NCI-H2227 treated with DMSO at 0.1 percent for 48 hours (cell line): ENCODE measurements around the gene IDUA.

Experiments used
- DNase-seq: peaks from one replicate; lab custom pipeline; 2025; lab: John Stamatoyannopoulos, UW

Gene IDUA

DNA sequence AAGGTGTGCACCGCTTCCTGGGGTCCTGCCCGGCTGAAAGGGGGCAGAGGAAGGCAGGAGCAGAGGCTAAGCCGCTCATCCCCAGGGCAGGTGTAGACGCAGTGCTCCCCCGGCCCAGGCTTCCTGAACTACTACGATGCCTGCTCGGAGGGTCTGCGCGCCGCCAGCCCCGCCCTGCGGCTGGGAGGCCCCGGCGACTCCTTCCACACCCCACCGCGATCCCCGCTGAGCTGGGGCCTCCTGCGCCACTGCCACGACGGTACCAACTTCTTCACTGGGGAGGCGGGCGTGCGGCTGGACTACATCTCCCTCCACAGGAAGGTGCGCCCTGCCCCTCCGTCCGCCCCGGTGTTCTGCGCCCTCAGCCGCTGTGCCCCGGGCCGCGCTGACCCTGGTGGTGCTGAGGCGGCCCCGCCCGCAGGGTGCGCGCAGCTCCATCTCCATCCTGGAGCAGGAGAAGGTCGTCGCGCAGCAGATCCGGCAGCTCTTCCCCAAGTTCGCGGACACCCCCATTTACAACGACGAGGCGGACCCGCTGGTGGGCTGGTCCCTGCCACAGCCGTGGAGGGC, 14.8 kb downstream of the IDUA start:
- DNase-seq, result no peak

DNA sequence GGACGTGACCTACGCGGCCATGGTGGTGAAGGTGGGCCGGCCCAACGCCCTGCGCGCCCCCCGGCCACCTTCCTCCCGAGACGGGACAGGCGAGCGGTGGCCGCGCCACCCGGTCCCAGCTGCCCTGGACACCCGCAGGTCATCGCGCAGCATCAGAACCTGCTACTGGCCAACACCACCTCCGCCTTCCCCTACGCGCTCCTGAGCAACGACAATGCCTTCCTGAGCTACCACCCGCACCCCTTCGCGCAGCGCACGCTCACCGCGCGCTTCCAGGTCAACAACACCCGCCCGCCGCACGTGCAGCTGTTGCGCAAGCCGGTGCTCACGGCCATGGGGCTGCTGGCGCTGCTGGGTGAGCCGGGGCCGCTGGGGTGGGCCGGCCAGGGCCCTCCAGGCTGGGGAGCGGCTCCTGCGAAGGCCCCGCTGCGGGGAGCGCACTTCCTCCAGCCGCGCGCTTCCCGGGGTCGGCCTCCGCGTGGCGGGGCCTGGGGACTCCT, 15.3 kb downstream of the IDUA start:
- no peak for DNase-seq

DNA sequence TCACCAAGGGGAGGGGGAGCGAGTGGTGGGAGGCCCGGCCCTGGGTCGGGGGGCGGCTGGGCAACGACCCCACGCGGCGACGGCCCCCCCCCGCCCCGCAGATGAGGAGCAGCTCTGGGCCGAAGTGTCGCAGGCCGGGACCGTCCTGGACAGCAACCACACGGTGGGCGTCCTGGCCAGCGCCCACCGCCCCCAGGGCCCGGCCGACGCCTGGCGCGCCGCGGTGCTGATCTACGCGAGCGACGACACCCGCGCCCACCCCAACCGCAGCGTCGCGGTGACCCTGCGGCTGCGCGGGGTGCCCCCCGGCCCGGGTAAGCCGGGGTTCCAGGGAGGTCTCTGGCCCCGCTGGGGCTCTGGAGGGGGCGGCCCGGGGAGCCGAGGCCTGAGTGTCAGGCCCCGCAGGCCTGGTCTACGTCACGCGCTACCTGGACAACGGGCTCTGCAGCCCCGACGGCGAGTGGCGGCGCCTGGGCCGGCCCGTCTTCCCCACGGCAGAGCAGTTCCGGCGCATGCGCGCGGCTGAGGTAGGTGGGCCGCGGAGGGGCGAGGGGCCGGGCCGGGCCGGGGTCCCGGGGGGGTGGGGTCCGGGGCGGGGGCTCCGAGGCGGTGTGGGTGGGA, 15.9 kb downstream of the IDUA start:
- no peak for DNase-seq

DNA sequence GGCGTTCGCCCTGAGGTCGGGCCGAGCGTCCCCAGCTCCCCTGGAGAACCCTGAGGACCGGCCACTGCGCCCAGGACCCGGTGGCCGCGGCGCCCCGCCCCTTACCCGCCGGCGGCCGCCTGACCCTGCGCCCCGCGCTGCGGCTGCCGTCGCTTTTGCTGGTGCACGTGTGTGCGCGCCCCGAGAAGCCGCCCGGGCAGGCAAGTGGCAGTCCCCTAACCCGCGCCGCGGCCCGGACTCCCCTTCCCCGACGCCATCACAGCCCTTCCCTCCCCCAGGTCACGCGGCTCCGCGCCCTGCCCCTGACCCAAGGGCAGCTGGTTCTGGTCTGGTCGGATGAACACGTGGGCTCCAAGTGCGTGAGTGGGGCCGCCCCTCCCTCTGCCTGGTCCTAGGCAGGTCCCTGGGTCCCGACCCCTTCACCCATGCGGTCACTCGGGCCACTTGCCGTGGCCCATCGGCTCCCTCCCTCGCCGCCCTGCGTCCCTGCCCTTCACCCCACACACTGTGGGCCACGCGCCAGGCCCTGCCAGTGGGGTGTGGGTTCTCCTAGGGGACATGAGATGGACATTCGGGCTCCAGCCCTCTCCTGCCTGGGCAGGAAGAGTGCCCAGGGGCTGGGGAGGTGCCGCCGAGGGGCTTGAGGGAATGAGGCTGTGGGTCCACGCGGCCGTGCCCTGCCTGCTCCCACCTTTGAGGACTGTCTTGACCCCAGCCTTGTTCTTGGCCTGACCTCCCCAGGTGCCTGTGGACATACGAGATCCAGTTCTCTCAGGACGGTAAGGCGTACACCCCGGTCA, 16.6 kb downstream of the IDUA start:
- no peak for DNase-seq

DNA sequence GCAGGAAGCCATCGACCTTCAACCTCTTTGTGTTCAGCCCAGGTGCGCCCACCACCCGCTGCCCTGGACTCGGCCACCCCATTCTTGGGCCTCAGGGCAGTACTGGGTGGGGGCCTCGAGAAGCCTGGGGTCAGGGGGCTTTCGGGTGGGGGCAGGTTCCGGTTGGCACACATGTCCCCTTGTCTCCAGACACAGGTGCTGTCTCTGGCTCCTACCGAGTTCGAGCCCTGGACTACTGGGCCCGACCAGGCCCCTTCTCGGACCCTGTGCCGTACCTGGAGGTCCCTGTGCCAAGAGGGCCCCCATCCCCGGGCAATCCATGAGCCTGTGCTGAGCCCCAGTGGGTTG, 17.2 kb downstream of the IDUA start:
- DNase-seq, result no peak

DNA sequence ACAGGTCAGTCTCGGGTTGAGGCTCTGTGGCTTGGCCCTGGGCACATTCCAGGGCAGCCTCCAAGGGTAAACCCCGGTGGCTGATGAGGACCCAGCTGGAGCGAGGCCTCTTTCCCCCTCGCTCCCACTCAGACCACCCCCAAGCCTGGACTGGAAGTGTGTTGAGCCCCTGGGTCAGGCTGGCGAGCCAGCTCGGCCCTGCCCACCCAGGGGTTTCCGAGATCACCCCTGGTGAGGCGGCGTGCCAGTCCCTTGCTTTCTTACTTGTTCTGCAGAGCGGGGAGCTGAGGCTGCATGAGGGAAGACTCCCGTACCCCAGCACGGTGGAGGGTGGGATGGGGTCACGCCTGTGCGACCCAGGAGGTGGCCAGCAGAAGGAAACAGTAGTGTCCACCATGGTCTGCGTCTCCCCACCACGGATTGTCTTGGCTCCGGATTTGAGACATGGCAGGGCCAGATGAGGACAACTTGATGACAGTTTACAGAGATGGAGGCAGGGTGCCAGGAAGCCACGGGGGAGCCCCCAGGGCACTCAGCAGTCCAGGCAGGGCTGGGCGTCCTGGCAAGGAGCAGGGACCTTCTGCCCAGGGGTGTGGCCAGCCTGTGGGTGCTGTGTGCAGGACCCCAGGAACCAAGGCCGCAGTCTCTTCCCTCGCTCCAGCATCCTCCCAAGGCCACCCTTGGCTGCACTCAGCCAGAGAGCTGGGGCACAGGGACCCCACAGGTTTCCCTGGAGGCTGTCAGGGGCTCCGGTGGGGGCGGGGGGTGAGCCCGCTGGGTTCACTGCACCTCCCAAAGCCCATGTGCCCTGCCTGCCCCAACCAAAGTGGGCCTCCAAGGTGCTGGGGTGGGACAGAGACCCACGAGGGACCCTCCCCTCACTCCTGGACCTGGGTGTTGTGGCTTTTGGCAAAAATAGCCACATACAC, 18.0 kb downstream of the IDUA start:
- no peak for DNase-seq

DNA sequence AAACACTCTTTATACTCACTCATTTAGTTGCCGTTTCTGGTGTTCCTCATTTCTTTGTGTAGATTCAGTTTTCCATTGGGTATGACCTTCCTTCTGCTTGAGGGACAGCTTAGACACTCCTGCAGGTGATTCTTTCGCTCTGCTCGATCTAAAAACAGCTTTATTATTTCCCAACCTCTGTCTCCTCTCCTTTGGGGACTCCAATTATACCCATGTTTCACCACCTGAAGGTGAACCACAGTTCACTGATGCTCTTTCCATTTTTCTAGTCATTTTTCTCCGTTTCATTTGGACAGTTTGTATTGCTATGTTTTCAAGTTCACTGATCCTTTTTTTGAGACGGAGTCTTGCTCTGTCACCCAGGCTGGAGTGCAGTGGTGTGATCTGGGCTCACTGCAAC, 20.0 kb downstream of the IDUA start:
- DNase-seq, result no peak

DNA sequence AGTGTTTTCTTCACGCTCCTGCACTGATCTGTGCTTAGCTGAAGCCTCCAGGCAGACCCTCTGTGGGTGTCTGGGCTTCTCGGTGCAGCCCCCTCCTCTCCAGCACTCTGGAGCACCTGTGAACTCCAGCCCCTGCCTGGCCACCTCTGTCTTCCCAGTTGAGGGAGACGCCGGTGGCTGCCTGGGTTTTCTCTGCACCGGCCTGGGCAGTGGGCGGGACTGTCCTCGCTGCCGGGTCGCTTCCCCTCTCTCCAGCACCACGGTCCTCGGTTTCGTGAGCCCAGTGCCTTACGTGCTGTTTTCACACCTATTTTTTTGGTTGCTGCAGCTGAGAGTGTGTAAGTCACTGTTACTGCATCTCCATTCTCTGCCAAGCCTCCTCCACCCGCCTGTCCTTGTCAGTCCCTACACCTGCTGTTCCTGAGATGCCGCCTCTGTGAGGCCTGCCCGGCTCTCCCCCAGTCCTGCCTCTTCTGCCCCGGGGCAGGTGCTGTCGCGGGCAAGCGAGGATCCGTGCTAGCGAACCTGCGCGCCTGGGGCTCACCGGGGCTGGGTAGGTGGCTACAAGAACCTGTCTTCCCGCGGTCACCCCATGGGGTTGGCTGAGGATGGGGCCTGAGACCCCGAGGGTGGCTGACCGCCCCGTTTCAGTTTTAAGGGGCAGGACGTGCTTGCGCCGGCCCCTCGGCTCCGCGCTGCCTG, 22.1 kb downstream of the IDUA start:
- DNase-seq, result no peak

DNA sequence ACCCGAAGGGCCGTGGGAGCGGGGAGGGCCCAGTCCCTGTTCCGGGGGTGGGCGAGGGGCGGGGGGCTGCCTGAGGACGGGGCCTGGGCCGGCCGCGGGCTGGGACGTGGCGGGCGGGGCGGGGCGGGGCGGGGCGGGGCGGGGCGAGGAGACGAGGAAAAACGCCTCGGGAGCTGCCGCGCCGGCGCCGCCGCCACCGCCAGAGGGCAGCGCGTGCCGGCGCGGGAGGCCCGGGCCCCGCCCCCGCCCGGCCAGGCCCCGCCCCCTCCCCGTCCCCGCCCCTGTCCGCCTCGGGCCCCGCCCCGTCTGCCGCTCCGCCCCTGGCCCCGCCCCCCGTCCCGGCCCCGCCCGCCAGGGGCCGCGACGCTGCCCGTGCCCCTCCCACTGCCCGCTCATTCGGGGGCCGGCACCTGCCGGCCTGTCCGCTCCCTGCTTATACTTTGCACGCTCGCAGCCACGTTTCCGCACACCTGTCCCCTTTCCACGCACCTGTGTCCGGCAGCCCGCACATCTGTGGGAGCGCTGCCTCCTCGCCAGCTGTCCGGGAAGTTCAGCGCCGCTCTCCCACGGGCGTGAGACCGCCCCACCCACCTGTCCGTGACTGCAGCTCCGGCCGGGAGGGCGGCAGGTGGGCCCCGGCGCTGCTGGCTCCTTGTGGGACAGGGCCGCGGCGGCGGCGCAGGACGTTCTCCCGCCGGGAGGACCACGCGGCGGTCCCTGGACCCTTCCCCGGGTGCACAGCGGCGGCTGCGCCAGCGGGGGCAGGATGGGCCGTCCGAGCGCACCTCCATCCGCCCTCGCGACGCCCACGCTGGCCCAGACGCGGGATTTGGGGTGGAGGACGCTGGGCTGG, 22.9 kb downstream of the IDUA start:
- no peak for DNase-seq

DNA sequence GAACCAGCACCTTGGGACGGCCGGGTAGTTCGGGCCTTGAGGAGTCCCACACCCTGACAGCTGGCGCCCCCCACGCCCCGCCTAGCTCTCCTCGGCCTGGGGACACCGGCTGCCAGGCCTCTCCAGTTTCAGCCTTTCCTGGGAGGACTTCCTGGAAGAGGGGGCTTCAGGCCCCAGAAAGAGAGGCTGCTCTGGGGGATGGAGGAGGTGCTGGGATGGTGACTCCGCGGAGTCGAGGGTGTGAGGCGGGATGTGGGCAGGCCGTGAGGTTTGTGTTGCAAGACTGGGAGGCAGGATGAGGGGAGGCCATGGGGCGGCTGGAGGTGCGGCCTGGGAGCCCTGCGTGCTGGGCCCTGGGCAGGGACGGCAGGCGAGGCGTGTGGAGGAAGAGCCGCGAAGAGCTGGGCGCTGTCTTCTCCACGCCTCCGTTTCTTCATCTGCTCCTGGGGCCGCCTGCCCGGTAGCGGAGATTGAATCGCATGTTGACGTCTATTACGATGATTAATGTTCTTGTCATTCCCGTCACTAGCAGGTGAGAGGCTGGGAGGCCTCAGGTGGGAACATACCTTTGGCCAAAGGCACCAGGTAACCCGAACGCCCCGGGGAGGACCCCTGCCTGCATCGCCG, 23.7 kb downstream of the IDUA start:
- DNase-seq, result no peak

DNA sequence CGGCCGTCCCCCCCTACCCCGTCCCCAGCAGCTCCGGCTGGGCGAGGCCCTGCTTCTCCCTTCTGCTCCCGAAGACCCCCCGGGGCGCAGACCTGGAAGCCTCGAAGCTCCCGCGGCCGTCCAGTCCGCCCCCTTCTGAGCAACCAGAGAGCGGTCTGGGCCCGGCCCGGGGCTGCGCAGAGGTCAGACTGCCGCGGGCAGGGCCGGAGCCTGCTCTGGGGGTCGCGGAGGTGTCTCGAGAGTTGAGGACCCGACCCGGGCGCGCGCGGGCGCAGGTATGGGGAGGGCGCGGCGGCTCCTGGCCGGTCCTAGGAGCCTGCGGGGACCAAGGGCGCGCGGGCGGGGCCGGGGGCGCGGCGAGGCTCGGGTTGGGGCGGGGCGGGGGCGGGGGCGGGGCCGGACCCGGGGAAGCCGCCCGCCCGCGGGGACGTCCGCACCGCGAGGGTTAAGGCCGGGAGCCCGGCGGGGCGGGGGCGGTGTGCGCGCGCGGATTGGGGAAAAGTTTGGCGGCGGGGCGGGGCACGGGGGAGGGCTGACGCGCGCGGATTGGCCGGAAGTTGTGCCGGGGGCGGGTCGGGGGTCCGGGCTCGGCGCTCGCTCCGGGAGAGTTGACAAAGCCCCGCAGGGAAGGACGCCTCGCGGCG, 24.3 kb downstream of the IDUA start, which contains the start of gene FGFRL1:
Gene FGFRL1, plus strand, starts transcription at position 605 of the 644 bp plus-strand sequence. CDS start 860 bp downstream, outside the sequence.
- DNase-seq, result no peak

DNA sequence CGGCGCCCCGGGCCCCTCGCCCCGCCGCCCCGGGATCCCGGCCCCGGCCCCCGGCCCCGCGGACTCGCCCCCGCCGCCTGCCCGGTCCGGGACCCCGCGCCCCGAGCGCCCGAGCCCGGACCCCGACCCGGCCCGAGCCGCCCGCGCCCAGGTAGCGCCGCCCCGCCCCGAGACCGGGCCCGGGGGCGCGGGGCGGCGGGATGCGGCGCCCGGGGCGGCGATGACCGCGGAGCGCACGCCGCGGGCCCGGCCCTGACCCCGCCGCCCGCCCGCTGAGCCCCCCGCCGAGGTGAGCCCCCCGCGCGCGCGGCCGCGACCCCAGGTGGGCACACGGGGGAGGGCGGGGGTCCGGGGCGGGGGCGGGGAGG, 24.8 kb downstream of the IDUA start:
- no peak for DNase-seq

DNA sequence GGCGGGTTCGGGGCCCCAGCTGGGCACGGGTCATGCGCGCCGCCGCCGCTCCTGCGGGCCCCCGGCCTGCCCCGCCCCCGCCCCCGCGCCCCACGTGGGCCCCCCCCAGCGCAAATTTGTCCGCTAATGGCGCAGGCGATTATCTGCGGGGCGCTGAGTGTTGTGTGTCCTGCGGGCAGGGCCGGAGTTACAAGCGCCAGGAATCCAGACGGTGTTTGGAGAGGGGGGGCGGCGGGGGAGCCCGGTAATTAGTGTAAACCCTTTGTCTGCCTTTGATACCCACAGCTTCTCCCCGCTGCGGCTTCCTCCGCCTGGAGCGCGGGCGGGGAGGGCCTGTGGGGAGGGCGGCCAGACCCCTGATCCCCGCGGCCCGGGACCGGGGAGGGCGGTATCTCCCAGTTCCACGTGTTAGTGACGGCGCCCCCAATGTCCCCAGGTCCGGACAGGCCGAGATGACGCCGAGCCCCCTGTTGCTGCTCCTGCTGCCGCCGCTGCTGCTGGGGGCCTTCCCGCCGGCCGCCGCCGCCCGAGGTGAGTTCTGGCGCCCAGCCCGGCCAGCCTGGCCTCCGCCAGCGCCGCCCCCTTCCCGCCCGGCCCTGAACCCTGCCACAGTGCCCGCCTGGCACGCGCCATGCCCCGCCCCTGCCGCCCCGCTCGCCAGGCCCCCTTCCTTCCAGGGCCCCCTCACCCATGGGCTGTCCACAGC, 25.3 kb downstream of the IDUA start:
- DNase-seq, result no peak

DNA sequence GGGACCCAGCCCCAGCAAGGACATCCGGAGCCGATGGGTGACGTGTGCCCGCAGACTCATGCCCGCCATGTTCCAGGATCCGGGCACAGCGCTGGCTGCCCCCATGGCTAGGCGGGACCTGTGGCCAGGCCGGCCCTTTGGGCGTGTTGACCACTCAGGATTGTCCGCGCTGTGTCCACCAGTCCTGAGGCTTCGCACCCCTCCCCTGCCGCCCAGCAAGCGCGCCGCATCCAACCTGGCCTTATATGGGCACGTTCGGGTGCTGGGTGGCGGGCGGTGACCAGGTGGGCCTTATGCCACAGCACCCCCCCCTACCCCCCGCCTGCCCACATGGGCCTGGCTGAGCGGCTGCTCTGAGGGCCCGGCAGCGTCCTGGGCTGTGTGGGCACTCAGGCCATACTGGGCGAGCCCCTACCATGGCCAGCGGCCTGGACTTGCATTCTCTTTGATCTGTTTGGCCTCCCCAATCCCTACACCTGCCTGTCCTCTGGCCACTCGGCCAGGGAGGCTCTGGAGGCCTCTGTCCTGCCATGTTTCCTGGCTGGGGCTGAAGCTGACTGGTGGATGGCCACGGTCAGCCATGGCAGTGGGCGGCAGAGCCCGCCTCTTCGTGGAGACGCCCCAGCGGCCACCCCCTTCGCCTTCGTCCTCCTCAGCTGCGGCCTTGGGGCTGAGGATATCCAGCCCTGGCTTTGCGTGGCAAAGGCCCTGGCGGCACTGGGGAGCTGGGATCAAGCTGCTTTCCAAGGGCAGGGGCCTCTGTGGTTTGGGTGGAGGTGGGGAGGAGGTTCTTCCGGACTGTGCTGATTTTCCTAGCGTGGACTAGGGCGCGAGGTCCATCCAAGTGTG, 26.6 kb downstream of the IDUA start:
- no peak for DNase-seq

DNA sequence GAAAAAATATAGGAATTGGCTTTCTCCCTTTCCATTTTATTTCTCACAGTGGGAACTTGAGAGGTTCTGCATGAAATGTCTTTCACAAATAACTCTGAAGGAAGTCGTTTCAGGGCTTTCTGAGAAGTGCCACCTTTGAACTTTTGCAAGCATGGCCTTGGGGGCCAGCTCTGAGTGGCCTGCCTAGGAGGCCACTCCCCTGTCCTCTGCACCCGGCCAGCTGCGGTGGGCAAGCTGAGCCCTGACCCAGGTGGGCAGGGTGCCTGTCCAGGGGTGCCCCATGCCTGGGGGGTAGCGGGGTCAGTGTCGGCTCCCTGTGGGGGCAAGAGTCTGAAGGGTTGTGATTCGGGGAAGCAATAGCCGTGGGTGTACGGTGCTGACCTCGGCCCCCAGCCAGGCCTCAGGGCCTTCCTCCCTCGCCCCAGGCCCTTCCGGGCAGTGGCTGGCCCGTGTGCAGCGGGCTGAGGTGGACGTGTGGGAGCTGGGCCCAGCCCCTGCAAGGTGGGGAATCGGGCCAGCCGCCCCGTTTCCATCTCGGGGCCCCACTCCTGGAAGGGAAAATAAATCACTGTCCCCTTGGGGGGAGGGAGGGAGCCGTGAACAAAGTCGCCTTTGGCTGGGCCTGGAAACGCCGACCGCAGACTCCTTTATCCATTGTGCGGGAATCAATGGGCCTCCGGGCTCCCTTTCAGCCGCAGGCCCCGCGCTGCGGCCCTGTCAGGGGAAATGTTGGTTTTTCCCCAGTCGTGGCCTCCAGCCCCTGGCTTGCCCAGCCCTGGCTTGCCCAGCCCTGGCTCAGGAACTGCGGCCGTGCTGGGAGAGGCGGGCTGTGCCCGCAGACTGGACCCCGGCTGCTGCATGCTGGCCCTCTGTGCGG, 27.7 kb downstream of the IDUA start:
- no peak for DNase-seq

DNA sequence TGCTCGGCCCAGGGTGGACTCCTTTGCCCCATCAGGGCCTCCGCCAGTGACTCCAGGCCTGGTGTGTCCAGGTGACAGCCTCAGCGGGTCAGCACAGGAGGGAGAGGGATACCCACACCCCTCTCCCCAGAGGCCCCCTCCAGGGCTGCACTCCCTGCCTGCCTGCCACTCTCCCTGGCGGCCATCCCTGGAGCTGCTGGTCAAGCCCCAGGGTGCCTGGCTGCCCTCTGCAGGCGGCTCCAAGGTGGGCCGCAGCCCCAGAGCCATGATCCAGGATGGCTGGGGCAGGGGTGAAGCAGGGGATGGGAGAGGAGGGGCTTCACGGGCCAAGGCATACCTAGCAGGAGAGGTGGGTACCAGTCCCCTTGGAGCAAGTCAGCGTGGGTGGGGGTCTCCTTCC, 28.3 kb downstream of the IDUA start:
- DNase-seq, result no peak

DNA sequence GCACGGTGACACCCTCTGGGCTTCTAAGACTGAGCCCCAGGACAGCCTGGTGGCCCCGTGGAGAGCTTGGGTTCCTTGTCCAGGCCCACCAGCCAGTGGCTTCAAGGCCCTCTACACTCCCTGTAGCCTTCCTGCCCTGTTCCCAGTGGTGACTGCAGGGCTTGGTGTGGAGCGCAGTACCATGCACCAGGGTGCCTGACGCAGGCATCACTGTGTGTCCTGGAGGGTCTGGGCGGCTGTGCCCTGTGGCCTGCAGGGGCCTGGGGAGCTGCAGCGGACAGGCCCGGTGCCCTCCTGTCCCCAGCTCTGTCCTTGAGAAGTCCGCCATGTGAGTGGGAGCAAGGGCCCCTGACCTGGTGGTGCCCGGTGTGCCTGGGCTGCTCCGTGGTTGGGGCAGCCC, 28.9 kb downstream of the IDUA start:
- DNase-seq, result no peak
